CD4-positive, alpha-beta T cell (primary cell): ENCODE results near the gene DNAH9. TPM values are rescaled to one million over a fixed set of nuclear protein-coding genes. Genes with fewer than 3 reads are reported as not detected.

Source experiments
- ATAC-seq: fragments of 200-7000 bp; cut with Tn5 transposase; one replicate; pipeline ENCODE4 v1.10.0; 2022; ENCODE audit warnings: mild to moderate bottlenecking; ENCODE audit not compliant: poor library complexity
- CTCF ChIA-PET: fragments of 350-600 bp; sonication (Branson Sonifier 250); formaldehyde crosslinking; loops from one replicate; lab custom pipeline; 2021; ENCODE audit warnings: antibody characterized with exemption, inconsistent platforms; lab: Charles Lee
- POLR2A ChIA-PET: fragments of 350-600 bp; sonication (Branson Sonifier 250); formaldehyde crosslinking; loops from one replicate; lab custom pipeline; 2021; ENCODE audit warnings: antibody characterized with exemption, inconsistent platforms; lab: Charles Lee
- DNase-seq, 14 experiments: peaks; one replicate each; pipeline ENCODE4 v3.0.0-alpha.2; 2013 to 2020; ENCODE audit warnings: mixed read lengths in 2 of 14
- H3K27ac ChIP-seq, 2 donors: one replicate each; pipeline versions ENCODE4 v1.5.1 to v1.7.0; 2013; ENCODE audit warnings: low read length in 2 of 2, low read depth in 1 of 2, mild to moderate bottlenecking in 1 of 2
- H3K27me3 ChIP-seq, 2 experiments: 1 replicate in 1 of 2; 2 replicates in 1 of 2; pipeline versions ENCODE4 v1.6.1 to v1.7.0; 2013; ENCODE audit warnings: low read length in 2 of 2, control low read depth in 1 of 2, mild to moderate bottlenecking in 1 of 2, moderate library complexity in 1 of 2; ENCODE audit not compliant: insufficient read depth in 2 of 2, control insufficient read depth in 1 of 2
- H3K36me3 ChIP-seq: one replicate; pipeline ENCODE4 v1.6.1; 2013; ENCODE audit warnings: low read length, control low read depth; ENCODE audit not compliant: insufficient read depth
- H3K4me1 ChIP-seq: one replicate; pipeline ENCODE4 v1.6.1; 2013; ENCODE audit warnings: low read length, control low read depth; ENCODE audit not compliant: insufficient read depth
- H3K4me3 ChIP-seq: one replicate; pipeline ENCODE4 v1.5.1; 2013; ENCODE audit warnings: mild to moderate bottlenecking, low read length, moderate library complexity
- H3K9me3 ChIP-seq, 2 experiments: 1 replicate in 1 of 2; 2 replicates in 1 of 2; pipeline versions ENCODE4 v1.6.1 to v1.7.0; 2013; ENCODE audit warnings: low read length in 2 of 2, mild to moderate bottlenecking in 2 of 2, control low read depth in 1 of 2, moderate library complexity in 1 of 2; ENCODE audit not compliant: control insufficient read depth in 1 of 2, insufficient read depth in 1 of 2
- H3K27ac Mint-ChIP-seq: one replicate; pipeline ENCODE4 v1.8.0; 2020; ENCODE audit warnings: mixed read lengths
- H3K27me3 Mint-ChIP-seq: one replicate; pipeline ENCODE4 v1.8.0; 2021; ENCODE audit warnings: mixed read lengths
- H3K36me3 Mint-ChIP-seq: one replicate; pipeline ENCODE4 v1.8.0; 2021; ENCODE audit warnings: low read depth, mixed read lengths
- H3K4me1 Mint-ChIP-seq: one replicate; pipeline ENCODE4 v1.8.0; 2021; ENCODE audit warnings: low read depth, mixed read lengths
- H3K4me3 Mint-ChIP-seq: one replicate; pipeline ENCODE4 v1.8.0; 2020; ENCODE audit warnings: mild to moderate bottlenecking, mixed read lengths
- H3K9me3 Mint-ChIP-seq: one replicate; pipeline ENCODE4 v1.8.0; 2020; ENCODE audit warnings: mixed read lengths
- CTCF ChIP-seq: fragments of 200-600 bp; IDR thresholded peaks from one replicate; pipeline ENCODE4 v1.8.0; 2022; ENCODE audit warnings: antibody characterized with exemption, mild to moderate bottlenecking
- intact Hi-C, 2 experiments: fragments of 100-400 bp; cut with DNase I in 1 of 2; cut with micrococcal nuclease in 1 of 2; formaldehyde crosslinking; loops; one replicate each; pipeline versions ENCODE4 v1.15.1 to v1.9.0; 2023 to 2025; cut with DNase I, micrococcal nuclease
- total RNA-seq, 174 experiments: library from RNA in 2 of 174; stranded (reverse) in 2 of 174; gene quantifications; one replicate each; pipeline ENCODE4 v1.2.3 and lab custom pipeline; 2021 to 2026

Gene DNAH9
- total RNA-seq, 2 experiments from 2014 or later = not detected

- no peaks in the 10 kb centered on the region for H3K36me3 ChIP-seq
- H3K27ac ChIP-seq = no peak overlapping the region
- Mint-ChIP-seq H3K4me3 (no peak overlapping the region), H3K9me3 (peaks cover 5% of the 10 kb centered on the region), H3K27ac (no peak overlapping the region), H3K27me3 (no peaks in the 10 kb centered on the region), H3K36me3 (no peaks in the 10 kb centered on the region), H3K4me1 (no peaks in the 10 kb centered on the region)
- H3K4me3 ChIP-seq = no peak overlapping the region
- DNase-seq (no peak), ATAC-seq (no peak)
- H3K27me3 ChIP-seq = no peaks in the 10 kb centered on the region
- H3K9me3 ChIP-seq = peaks cover 0 to 14% of the 10 kb centered on the region in 2 experiments
- TF ChIP-seq CTCF = no peak
- ChIA-PET CTCF (no interaction called here), POLR2A (no interaction called here)
- intact Hi-C loops = no loop called here
- no peaks in the 10 kb centered on the region for H3K4me1 ChIP-seq
Measured at GRCh38 chr17:11744696-11745095, 146.4 kb downstream of the DNAH9 start.

DNA sequence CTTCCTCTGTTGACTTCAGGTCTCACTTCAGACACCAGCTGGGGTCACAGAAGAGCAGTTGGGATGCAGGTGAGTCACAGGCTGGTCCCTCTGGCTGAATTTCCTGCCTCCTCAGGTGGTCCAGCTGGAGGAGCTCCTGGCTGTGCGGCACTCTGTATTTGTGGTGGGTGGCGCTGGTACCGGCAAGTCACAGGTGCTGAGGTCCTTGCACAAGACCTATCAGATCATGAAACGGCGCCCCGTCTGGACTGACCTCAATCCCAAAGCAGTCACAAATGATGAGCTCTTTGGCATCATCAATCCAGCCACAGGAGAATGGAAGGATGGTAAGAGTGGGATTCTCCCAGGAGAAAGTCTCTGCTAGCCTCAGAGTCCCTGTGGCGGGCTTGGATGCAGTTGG, 149.2 kb downstream of the DNAH9 start:
- Histone ChIP-seq H3K4me1 (no peaks in the 10 kb centered on the region), H3K9me3 (peaks cover 0 to 14% of the 10 kb centered on the region in 2 experiments), H3K4me3 (no peak overlapping the region), H3K36me3 (no peaks in the 10 kb centered on the region), H3K27ac (no peak overlapping the region), H3K27me3 (no peaks in the 10 kb centered on the region)
- no peaks in the 10 kb centered on the region for H3K27me3 Mint-ChIP-seq
- no peak overlapping the region for H3K27ac Mint-ChIP-seq
- peaks cover 5% of the 10 kb centered on the region for H3K9me3 Mint-ChIP-seq
- intact Hi-C loops = no loop called here
- H3K36me3 Mint-ChIP-seq = no peaks in the 10 kb centered on the region
- ATAC-seq (no peak), DNase-seq (no peak)
- no peak overlapping the region for H3K4me3 Mint-ChIP-seq
- ChIA-PET CTCF (no interaction called here), POLR2A (no interaction called here)
- no peaks in the 10 kb centered on the region for H3K4me1 Mint-ChIP-seq
- TF ChIP-seq CTCF = no peak

DNA sequence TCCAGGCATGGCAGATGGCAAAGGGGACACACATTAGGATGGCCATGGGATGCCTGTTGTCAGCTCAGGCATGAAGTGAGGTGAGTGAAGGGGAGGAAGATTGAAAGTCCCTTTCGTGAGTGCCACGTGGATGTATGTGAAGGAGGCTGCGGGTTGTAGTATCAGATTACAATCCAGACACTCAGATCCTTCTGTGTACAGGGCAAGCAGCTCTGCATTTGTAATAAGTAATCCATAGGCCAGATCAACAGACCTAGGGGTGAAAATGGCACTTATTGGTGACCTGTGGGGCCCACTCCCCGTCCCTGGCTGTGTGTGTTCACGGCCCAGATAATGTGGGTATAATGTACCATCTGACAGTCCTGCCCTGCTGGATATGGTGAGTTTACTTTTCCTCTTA, 159.5 kb downstream of the DNAH9 start:
- no peak for TF ChIP-seq CTCF
- ChIA-PET CTCF (no interaction called here), POLR2A (interaction anchor here (0.6 kb wide), 1 partner anchor 503 kb away, joined by 3 read pairs; no protein-coding TSS in a partner anchor)
- DNase-seq = no peak
- Mint-ChIP-seq H3K9me3 (no peaks in the 10 kb centered on the region), H3K27me3 (peaks cover 4% of the 10 kb centered on the region), H3K36me3 (no peaks in the 10 kb centered on the region), H3K27ac (no peak overlapping the region), H3K4me3 (no peak overlapping the region), H3K4me1 (no peaks in the 10 kb centered on the region)
- H3K36me3 ChIP-seq = no peaks in the 10 kb centered on the region
- no peak overlapping the region for H3K4me3 ChIP-seq
- intact Hi-C loops = no loop called here
- no peak for ATAC-seq
- H3K27ac ChIP-seq = no peak overlapping the region
- H3K4me1 ChIP-seq = no peaks in the 10 kb centered on the region
- peaks cover 0 to 10% of the 10 kb centered on the region in 2 experiments for H3K9me3 ChIP-seq
- no peaks in the 10 kb centered on the region for H3K27me3 ChIP-seq
